GM18499 (cell line): ENCODE results near the gene HOXD13.

Experiments
- ATAC-seq: cut with Tn5 transposase; IDR thresholded peaks from one replicate; pipeline ENCODE4 v1.9.1; 2021; ENCODE audit warnings: moderate number of reproducible peaks; ENCODE audit not compliant: insufficient read depth, unreplicated experiment

HOXD13 gene

GRCh38 chr2:176092270-176093144, at the start of gene HOXD13:
Gene HOXD13 (plus strand): TSS chr2:176092721. CDS start chr2:176092891, 170 bp downstream.
- no peak for ATAC-seq

GRCh38 chr2:176056406-176056805, 36.1 kb upstream of the HOXD13 start:
- no peak for ATAC-seq

GRCh38 chr2:176063958-176064357, 28.6 kb upstream of the HOXD13 start:
- peak; percentile 62 for ATAC-seq

- ATAC-seq = no peak
These were observed 25.6 kb upstream of the HOXD13 start for GRCh38 chr2:176066645-176067588.

- ATAC-seq = no peak
These were observed 24.7 kb upstream of the HOXD13 start for GRCh38 chr2:176067589-176068418.

- no peak for ATAC-seq
These were observed 24.1 kb upstream of the HOXD13 start for GRCh38 chr2:176068419-176068832.

GRCh38 chr2:176071330-176072291, 20.9 kb upstream of the HOXD13 start:
- ATAC-seq = no peak

- no peak for ATAC-seq
These were observed 20.2 kb upstream of the HOXD13 start for GRCh38 chr2:176072292-176072669.

GRCh38 chr2:176072951-176073904, 19.3 kb upstream of the HOXD13 start:
- no peak for ATAC-seq

GRCh38 chr2:176074919-176075425, 17.5 kb upstream of the HOXD13 start:
- ATAC-seq = no peak

- ATAC-seq = no peak
These were observed 17.0 kb upstream of the HOXD13 start for GRCh38 chr2:176075481-176075880.

- ATAC-seq = no peak
These were observed 16.5 kb upstream of the HOXD13 start for GRCh38 chr2:176076063-176076462.

- no peak for ATAC-seq
These were observed 15.7 kb upstream of the HOXD13 start for GRCh38 chr2:176076796-176077195.

- no peak for ATAC-seq
These were observed 13.8 kb upstream of the HOXD13 start for GRCh38 chr2:176078541-176079284.

GRCh38 chr2:176079285-176079830, 13.2 kb upstream of the HOXD13 start:
- no peak for ATAC-seq

GRCh38 chr2:176079831-176080539, 12.5 kb upstream of the HOXD13 start:
- no peak for ATAC-seq
